GM19023 (cell line): Measurements from ENCODE around the gene ENTR1.
"Not testable (repeated sequence)": the region's sequence is repeated elsewhere in the genome, so short reads cannot be mapped to it uniquely, and the experiment has no call there.

Experiments
- ATAC-seq: cut with Tn5 transposase; IDR thresholded peaks from one replicate; pipeline ENCODE4 v1.9.1; 2021; ENCODE audit warnings: mild to moderate bottlenecking, moderate library complexity; ENCODE audit not compliant: unreplicated experiment

The ENTR1 gene

DNA sequence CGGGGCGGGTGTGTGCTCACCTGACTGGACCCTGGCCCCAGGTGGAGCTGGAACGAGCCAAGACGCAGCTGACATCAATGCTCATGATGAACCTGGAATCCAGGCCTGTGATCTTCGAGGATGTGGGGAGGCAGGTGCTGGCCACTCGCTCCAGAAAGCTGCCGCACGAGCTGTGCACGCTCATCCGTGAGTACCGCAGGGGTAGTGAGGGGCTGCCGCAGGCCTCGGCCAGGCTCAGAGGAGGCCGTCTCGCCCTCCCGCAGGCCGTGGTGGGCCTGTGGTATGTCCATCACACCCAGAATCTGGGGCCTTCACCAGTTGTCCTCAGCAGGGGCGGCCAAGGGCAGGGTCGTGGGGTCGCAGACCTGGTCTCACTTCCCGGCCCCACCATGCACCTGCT is 11.4 kb upstream of the ENTR1 start:
- no peak for ATAC-seq

DNA sequence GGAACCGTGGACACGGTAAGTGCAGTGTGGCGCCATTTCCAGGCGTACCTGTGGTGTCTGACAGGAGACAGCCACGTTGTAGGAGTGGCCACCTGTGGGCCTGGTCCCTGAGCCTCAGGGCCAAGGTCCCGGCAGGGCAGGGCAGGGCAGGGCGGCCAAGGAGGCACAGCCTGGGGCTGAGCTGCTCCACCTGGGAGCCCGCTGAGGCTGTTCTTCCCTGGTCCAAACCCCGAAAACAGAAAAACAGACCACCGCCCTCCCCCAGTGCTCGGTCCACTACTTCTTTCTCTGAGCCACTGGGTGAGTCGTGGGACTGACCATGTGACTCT is 8.6 kb upstream of the ENTR1 start:
- ATAC-seq, result no peak

DNA sequence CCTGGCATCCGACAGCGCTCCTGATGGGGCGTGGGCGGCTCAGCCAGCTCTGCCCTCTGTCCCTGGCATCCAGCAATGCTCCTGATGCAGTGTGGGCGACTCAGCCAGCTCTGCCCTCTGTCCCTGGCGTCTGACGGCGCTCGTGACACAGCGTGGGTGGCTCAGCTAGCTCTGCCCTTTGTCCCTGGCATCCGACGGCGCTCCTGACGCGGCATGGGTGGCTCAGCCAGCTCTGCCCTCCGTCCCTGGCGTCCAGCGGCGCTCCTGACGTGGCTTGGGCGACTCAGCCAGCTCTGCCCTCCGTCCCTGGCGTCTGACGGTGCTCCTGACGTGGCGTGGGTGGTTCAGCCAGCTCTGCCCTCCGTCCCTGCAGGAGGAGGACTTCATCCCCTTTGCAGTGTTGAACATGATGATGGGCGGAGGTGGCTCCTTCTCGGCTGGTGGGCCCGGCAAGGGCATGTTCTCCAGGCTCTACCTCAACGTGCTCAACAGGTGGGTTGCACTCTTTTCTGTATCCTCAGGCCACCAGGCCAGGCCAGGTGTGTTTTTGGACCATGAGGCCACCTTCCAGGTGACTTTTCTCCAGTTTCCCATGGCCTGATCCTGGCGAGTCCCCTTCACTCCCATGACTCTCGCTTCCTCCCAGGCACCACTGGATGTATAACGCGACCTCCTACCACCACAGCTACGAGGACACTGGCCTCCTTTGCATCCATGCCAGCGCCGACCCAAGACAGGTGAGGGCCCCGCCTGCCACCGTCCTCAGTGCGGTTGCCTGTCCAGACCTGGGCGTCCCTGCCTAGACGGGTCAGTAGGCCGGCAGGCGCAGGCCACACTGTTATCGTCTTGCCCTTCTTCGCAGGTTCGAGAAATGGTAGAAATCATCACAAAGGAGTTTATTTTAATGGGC is 8.0 kb upstream of the ENTR1 start:
- no peak for ATAC-seq

DNA sequence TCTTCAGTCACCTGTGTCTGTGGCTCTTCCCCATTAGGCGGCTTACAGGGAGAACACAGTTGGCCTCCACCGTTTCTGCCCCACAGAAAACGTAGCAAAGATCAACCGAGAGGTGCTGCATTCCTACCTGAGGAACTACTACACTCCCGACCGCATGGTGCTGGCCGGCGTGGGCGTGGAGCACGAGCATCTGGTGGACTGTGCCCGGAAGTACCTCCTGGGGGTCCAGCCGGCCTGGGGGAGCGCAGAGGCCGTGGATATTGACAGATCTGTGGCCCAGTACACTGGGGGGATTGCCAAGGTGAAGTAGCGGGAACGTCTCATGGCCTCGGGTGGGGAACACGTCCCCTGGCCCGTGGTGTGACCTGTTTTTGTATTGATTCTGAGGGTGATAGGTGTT is 6.5 kb upstream of the ENTR1 start:
- ATAC-seq, result no peak

DNA sequence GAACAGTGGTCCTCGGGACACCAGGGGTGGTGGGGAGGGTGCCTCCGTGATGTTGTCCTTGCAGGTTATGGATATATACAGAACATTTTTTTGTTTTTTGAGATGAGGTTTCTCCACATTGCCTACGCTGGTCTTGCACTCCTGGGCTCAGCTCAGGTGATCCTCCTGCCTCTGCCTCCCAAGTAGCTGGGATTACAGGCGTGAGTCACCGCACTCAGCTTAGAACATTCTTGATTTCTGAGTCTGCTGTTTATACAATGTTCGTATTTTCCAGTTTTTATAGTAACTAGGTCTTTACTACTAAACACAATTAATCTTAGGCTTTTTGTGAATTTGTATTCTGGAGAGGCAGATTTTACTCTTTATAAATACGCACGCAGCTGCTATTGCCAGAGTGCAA is 6.0 kb upstream of the ENTR1 start:
- ATAC-seq, result no peak

DNA sequence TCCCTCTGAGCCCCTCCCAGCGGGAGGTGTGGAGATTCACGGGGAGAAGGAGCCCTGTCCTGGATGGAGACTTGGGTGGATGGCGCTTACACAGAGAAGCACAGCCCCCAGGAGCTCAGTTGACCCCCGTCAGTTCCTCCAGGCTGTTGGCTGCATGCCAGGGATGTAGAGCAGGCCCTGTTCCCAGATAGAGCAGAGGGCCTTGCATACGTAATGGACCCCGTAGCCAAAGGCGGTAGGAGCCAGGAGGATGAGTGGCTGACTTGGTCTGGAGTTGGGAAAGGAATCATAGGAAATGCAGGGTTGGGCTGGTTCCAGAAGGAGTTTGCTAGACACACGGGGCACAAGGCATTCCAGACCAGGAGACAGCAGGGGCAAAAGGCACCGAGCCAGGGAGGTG is 2.5 kb upstream of the ENTR1 start:
- ATAC-seq, result no peak

DNA sequence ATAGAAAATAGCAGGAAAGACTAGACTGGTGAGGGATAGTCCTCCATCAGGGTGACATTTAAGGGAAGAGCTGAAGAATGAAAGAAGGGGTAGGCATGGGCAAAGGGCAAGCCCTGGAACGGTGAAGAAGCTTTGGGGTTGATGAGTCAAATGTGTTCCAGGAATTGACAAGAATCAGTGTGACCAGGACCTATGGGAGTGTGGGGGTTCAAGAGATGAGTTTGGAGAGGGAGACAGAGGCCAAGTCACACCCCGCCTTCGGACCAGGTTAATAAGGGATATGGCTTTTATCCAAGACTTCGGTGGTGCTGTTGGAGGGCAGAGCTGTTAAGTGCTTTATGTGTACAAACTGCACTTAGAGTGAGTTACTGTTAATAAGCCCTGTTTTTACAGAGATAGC is 964 bp upstream of the ENTR1 start:
- no peak for ATAC-seq

DNA sequence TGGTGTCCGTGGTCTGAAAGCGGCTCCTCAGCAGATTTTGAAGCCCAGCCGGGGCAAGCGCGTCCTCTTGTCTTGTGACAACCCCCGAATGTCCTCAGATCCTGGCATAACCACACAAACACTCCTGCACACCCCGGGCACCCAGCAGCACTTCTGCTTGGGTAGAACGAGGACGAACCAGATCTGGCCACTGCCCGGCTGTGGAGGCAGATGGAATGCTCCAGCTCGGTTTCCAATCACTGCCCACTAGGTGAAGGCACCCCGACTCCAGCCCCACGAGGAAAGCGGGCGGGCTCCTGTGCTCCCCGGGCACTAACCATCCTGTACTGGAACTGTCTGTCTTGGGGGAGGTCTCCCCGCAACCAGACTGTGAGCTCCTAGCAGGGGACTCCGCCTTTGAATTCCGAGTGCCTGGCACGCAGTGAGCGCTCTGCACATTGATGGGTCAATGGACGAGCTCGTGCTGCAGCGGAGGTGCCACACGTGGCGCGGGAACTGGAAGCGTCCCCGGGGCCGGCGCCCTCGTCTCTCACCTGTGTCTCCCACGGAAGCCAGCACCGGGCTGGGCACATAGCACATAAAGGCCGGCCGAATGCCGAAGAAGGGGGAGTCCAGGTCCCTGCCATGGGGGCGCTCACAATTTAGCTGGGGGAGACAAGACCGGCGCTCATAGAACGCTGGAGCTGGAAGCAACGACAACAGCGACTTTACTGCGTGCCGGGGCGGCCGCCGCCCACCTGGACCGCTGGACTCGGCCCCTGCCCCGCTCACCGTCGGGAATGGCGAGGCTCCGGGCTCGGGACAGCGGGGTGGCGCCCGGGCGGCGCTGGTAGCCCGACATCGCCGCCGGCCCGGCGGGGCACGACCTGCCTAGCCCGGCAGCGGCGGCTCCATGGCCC is 608 bp downstream of the ENTR1 start:
- peak; percentile 13 for ATAC-seq

DNA sequence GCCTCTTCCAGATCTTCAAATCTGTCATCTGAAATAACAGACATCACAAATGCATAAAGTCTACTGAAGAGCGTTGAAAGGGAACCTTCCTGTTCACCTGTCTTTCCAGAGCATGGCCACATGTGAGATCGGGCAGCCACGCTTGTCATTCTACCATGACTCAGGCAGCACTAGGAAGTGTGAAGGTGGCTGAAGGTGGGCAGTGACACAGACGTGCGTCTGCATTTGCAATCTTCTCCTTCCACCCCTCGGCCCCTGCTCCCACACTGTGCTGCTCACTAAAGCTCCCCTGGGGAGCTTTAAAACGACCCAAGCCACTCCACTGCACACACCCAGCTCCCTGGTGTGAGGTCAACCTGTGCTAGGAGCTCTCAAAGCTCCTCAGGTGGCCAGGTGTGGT is 2.5 kb downstream of the ENTR1 start:
- no peak for ATAC-seq

DNA sequence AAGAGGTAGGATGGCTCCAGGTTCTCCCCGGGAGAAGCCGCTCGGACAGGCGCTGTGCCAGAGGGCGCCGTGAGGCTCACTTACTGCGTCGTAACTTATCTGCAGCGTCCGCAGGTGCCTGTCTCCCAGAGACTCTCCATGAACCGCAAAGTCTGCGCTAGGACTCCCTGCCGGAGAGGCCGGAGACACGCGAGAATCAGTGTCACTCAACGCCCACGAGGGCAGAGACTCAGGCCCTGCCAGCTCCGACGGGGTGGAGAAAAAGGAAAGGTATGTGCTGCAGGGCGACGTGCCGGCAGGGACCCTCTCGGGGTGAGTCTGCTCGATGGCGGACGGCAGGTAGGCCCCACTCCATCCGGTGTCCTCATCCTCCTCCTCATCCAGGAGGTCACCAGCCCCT is 3.4 kb downstream of the ENTR1 start:
- ATAC-seq, result not testable (repeated sequence)

DNA sequence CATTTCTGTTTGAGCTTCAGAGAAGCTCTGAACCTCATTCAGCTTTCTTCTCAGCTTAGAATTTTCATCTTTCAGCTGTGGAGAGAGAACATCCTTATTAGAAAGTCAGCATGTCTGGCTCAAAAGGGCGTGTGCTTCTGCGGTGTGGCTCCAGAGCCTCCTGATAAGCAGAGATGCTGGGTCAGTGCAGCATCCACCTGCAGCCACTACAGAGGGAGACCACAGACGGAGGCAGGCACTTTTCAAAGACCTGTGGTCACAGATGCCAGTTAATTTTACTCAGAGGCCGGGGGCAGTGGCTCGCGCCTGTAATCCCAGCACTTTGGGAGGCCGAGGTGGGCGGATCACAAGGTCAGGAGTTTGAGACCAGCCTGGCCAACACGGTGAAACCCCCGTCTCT is 4.5 kb downstream of the ENTR1 start:
- not testable (repeated sequence) for ATAC-seq

DNA sequence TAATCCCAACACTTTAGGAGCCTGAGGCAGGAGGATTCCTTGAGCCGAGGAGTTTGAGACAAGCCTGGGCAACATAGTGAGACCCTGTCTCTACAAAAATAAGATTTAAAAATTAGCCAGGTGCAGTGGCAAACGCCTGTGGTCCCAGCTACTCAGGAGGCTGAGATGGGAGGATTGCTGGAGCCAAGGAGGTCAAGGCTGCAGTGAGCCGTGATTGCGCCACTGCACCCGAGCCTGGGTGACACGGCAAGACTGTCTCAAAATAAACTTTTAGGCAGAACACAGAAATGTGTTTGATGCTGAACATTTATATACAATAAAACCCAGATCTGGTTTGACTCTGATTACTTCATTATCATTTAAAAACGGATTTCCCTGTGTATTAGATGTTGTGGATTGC is 4.9 kb downstream of the ENTR1 start:
- no peak for ATAC-seq

DNA sequence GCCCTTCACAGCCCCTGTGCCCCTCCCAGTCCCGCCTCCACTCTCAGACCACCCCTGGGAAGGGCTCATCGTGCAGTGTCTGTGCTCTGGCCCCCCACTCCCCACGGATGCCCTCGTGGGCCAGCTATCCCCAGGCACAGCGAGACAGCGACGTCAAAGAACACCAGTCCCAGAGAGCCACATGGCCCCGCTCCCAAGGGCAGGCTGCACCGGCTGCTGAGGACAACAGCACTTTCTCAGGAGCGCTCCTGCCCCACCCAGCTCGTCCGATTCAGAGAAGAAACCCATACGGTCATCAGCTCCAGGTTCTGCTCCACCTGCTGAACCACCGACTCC is 5.6 kb downstream of the ENTR1 start:
- ATAC-seq, result no peak

DNA sequence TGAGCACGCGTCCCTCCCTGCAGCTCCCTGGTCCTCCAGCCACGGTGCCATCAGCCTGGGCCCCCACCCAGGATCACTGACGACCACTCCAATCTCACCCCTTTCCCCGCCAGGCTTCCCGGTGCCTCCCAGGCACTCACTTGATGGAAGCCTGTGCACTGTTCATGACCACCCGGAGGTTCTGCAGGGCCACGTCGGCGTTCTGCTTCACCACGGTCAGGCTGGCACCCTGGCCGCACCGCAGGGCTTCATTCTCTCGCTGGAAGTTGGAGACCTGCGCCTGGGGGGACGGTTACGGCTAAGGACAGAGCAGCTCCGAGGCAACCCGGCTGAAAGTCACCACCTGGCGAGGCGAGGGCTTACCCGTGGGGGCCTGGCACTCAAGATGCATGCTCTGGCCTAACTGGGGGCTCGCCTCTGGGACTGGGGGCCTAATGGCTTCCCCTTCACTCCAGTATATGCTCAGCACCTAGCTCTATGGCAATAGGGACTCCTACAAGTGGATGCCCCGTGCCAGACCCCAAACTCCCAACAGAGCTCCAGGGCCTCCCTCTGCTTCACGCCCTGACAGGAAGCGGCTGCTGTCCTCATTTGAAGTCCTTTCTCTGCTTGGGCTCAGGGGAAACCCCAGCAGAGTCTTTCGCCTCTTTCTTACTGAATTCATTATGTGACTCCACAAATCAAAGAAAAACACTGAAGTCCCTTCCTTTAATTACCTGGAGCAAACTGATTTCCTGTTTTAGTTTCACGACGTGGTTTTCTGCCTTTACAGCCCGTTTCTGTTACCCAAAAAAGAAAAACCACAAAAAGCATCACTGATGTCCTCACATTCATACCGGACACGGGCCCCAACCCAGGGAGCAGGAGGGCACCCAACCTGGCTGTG is 6.3 kb downstream of the ENTR1 start:
- ATAC-seq, result no peak

DNA sequence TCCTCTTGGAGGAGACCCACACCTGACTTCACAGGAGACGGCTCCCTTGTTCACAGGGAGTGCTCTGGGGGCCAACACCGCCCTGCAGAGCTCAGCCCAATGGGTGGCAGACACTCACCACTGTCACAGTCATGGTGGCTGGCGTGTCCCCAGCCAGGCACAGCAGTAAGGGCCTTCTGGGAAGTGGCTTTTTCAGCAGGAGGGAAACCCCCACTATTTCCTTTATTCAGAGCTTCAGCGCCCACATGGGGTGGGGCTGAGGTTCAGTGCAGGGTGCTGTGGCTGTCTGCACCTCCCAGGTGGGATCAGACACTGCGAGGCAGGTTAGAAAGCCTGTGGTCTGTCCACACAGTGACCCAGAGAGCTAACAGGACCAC is 6.9 kb downstream of the ENTR1 start:
- ATAC-seq, result peak; percentile 40

DNA sequence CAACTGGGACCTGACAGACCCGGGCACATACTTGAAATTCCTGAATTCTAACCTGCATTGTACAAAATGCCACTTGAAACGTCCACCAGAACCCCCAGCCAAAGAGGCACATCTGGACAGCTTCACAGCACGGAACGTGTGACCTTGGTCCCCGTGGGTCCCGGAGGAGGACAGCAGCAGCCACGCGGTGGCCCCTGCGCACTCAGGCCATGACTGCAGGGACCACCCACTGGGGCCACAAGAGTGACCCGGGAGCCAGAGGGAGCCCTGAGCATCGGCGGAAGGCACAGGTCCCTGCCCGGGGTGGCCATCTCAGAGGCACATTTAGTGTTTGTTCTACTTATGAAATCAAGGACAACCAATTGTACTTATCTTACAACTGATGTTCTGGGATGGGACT is 8.3 kb downstream of the ENTR1 start:
- ATAC-seq, result no peak

DNA sequence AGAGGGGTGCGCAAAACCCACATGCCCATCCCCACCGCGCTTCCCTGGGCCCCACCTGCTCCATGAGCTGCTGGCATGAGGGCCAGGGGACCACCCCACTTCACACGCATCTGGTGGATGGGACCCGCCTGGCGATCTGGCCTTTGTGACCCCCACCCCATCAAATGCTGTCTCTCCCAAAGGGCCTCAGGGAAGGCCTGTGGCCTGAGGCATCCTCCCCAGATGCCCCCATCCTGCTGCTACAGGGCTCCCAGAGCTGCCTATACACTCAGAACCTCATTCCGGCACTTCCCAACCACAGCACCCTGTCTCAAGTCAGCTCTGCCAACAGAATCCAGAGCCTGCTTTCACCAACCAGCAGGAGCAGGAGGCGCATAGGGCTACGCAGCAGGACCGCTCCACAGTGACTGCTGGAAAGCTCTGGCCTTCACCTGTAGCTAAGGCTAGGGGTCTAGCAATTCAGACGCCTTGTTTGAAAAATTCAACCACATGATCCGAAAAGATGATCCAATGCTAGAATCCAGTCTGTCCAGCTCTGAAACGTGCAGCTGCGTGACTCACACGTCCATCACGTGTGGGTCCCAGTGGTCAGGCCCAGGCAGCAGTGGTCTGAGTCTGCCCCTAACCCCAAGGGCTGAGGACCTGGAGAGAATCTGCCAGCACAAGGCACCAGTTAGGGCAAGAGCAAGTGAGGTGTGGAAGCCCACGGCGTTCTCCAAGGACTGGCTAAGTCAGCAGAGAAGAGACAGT is 9.1 kb downstream of the ENTR1 start:
- no peak for ATAC-seq

DNA sequence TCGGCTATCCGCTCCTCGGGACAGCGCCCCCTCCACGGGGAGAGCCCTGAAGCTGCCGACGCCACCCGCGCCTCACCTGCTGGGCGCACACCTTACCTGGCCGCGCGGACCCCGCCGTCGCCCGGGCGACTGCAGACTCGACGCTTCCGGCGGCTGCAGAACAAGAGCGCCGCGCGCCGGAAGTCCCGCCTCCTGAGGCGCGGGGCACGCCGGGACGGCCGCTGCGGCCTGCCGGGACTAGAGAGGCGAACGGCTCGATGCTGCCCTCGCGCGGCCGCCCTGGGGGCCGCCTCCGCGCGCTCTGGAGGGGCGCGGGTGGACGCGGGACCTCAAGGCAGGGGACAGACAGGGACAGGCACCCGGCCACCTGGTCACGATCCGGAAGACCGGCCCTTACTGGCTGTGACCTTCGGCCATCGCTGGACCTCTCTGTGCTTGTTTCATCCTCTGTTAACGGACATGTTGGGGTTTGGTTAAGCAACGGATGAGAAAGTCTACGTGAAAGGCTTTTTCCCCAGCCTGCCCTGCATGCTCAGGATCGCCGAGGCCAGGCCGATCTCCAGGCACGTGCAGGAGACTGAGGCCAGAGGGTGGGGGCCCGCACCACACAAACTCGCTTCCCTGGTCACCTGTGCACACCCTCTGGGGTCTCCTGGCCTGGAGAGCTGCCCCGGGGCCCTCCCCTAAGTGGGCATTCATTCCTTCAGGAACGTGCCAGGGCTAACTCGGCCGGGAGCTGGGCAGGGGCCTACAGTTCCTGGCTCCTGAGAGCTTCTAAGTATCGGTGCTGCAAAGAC is 10.2 kb downstream of the ENTR1 start, which contains the start of gene SNAPC4:
SNAPC4 (minus strand) TSS at position 133 of the 797 bp plus-strand sequence. CDS start 1,742 bp downstream, outside the sequence.
- ATAC-seq, result peak; percentile 61

DNA sequence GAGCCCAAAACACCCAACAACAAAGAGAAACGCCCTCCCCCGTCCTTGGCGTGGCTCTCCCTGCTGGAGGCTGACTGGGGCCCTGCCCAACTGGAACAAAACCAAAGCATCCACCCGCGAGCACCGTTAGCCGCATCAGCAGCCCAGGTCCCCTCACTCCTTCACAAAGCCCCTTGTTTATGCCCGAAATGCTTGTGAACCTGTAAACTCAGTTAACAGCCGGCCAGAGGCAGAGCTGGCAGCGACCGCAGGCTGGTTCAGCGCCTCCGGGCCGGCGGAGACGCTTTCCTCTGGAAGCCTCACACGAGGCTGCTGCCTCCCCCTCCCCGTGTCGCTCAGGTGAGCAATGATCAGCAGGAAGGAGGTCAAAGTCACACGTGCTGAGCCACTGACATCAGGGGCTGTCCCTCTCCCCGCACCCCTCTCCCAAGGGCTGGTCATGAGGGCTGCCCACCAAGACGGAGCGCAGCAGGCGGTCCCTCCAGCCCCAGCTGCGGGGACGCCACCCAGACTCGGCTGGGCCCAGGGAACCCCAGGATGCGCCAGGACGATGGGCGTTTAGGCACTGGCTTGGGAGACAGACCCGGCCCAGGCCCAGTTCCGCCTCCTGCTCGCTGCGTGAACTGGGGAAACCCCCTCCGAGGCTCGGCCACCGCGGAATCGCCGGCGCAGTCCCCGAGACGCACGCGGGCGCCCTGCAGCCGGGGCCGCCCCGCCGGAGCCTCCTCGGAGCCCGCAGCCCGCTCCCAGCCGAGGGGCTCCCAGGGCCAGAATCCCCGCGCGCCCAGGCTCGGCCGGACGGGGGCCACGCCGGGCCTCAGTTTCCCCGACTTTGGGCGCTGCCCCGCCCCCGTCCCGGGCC is 11.0 kb downstream of the ENTR1 start:
- no peak for ATAC-seq
